Measurements from ENCODE around the gene HMGB2.

The HMGB2 gene

GRCh38 chr4:173371292-173372192, 37.4 kb upstream of the HMGB2 start:
- no peaks in the 10 kb centered on the region for H3K4me1 ChIP-seq (ENCODE audit: control insufficient read depth, low read depth, low read length)
- no peak overlapping the region for H3K23ac ChIP-seq (ENCODE audit: low read length)
- H4K8ac ChIP-seq (ENCODE audit: low read depth, low read length) = no peak overlapping the region
- H3K27me3 ChIP-seq (ENCODE audit: insufficient read depth, low read length, poor library complexity) = no peaks in the 10 kb centered on the region
- no peaks in the 10 kb centered on the region for H3K36me3 ChIP-seq (ENCODE audit: control insufficient read depth, insufficient read depth, low read length)
- H3K79me1 ChIP-seq (ENCODE audit: low read length) = no peaks in the 10 kb centered on the region
- no peaks in the 10 kb centered on the region for H3K79me2 ChIP-seq (ENCODE audit: control insufficient read depth, insufficient read depth, low read length)
- H4K5ac ChIP-seq (ENCODE audit: low read length) = no peak overlapping the region
- H3K4me3 ChIP-seq (ENCODE audit: low read length) = peak overlapping the region; percentile 54
- no peak overlapping the region for H2AK5ac ChIP-seq (ENCODE audit: low read length)
- peak overlapping the region; percentile 76 for H3K27ac ChIP-seq (ENCODE audit: low read depth, low read length)
- no peak overlapping the region for H2BK120ac ChIP-seq (ENCODE audit: low read depth, low read length)
- no peak overlapping the region for H3K18ac ChIP-seq (ENCODE audit: low read length)
- H2BK5ac ChIP-seq (ENCODE audit: low read length) = no peak overlapping the region
- H3K4ac ChIP-seq (ENCODE audit: low read depth, low read length) = no peak overlapping the region
- no peak overlapping the region for H2BK15ac ChIP-seq (replicated peaks; ENCODE audit: low read depth)
- WGBS (ENCODE audit: extremely low coverage, insufficient coverage, low lambda C conversion rate) = no CpG with 5 or more reads among the region's 68 CpGs
- peak overlapping the region; percentile 88 for H3K9ac ChIP-seq (ENCODE audit: low read length)
- peak overlapping the region; percentile 93 for H3K56ac ChIP-seq (ENCODE audit: low read length)
- peak overlapping the region; percentile 84 for H3K4me2 ChIP-seq (ENCODE audit: low read length)
- DNase-seq = peak; percentile 84

GRCh38 chr4:173370477-173371291, 36.5 kb upstream of the HMGB2 start, which contains the start of gene SAP30:
TSS of gene SAP30 (plus strand) at chr4:173370954. CDS start at chr4:173371183, 229 bp downstream.
- Histone ChIP-seq H3K56ac (ENCODE audit: low read length) (peak within 1 kb of the TSS; percentile 93), H3K4ac (ENCODE audit: low read depth, low read length) (no peak within 1 kb of the TSS), H3K4me2 (ENCODE audit: low read length) (peak within 1 kb of the TSS; percentile 84), H3K18ac (ENCODE audit: low read length) (peak within 1 kb of the TSS; percentile 41), H2AK5ac (ENCODE audit: low read length) (no peak within 1 kb of the TSS), H4K8ac (ENCODE audit: low read depth, low read length) (no peak within 1 kb of the TSS), H3K27me3 (ENCODE audit: insufficient read depth, low read length, poor library complexity) (no peaks in the 10 kb centered on the region), H3K4me1 (ENCODE audit: control insufficient read depth, low read depth, low read length) (no peaks in the 10 kb centered on the region), H3K9ac (ENCODE audit: low read length) (peak within 1 kb of the TSS; percentile 88), H3K79me2 (ENCODE audit: control insufficient read depth, insufficient read depth, low read length) (no peaks in the 10 kb centered on the region), H2BK120ac (ENCODE audit: low read depth, low read length) (no peak within 1 kb of the TSS), H2BK5ac (ENCODE audit: low read length) (no peak within 1 kb of the TSS), H4K5ac (ENCODE audit: low read length) (no peak within 1 kb of the TSS), H3K23ac (ENCODE audit: low read length) (no peak within 1 kb of the TSS), H3K36me3 (ENCODE audit: control insufficient read depth, insufficient read depth, low read length) (no peaks in the 10 kb centered on the region), H3K4me3 (ENCODE audit: low read length) (peak within 1 kb of the TSS; percentile 64), H2BK15ac (replicated peaks; ENCODE audit: low read depth) (no peak within 1 kb of the TSS), H3K27ac (ENCODE audit: low read depth, low read length) (peak within 1 kb of the TSS; percentile 76), H3K79me1 (ENCODE audit: low read length) (no peaks in the 10 kb centered on the region)
- DNase-seq = peak; percentile 99
- WGBS (ENCODE audit: extremely low coverage, insufficient coverage, low lambda C conversion rate) = no CpG with 5 or more reads among the region's 72 CpGs

GRCh38 chr4:173370130-173370476, 35.9 kb upstream of the HMGB2 start:
- Histone ChIP-seq H2BK120ac (ENCODE audit: low read depth, low read length) (no peak overlapping the region), H3K18ac (ENCODE audit: low read length) (peak overlapping the region; percentile 41), H3K79me2 (ENCODE audit: control insufficient read depth, insufficient read depth, low read length) (no peaks in the 10 kb centered on the region), H3K4me1 (ENCODE audit: control insufficient read depth, low read depth, low read length) (no peaks in the 10 kb centered on the region), H3K27ac (ENCODE audit: low read depth, low read length) (peak overlapping the region; percentile 38), H2BK5ac (ENCODE audit: low read length) (no peak overlapping the region), H3K79me1 (ENCODE audit: low read length) (no peaks in the 10 kb centered on the region), H3K9ac (ENCODE audit: low read length) (peak overlapping the region; percentile 78), H2BK15ac (replicated peaks; ENCODE audit: low read depth) (no peak overlapping the region), H3K36me3 (ENCODE audit: control insufficient read depth, insufficient read depth, low read length) (no peaks in the 10 kb centered on the region), H3K4me2 (ENCODE audit: low read length) (peak overlapping the region; percentile 73), H2AK5ac (ENCODE audit: low read length) (no peak overlapping the region), H3K27me3 (ENCODE audit: insufficient read depth, low read length, poor library complexity) (no peaks in the 10 kb centered on the region), H3K4me3 (ENCODE audit: low read length) (peak overlapping the region; percentile 64), H3K56ac (ENCODE audit: low read length) (peak overlapping the region; percentile 85), H4K5ac (ENCODE audit: low read length) (no peak overlapping the region), H3K4ac (ENCODE audit: low read depth, low read length) (no peak overlapping the region), H3K23ac (ENCODE audit: low read length) (no peak overlapping the region), H4K8ac (ENCODE audit: low read depth, low read length) (no peak overlapping the region)
- WGBS (ENCODE audit: extremely low coverage, insufficient coverage, low lambda C conversion rate) = no CpG with 5 or more reads among the region's 14 CpGs
- no peak for DNase-seq

GRCh38 chr4:173367946-173368345, 33.8 kb upstream of the HMGB2 start:
- no peak overlapping the region for H3K18ac ChIP-seq (ENCODE audit: low read length)
- H3K23ac ChIP-seq (ENCODE audit: low read length) = no peak overlapping the region
- no peak overlapping the region for H2AK5ac ChIP-seq (ENCODE audit: low read length)
- no peak overlapping the region for H3K56ac ChIP-seq (ENCODE audit: low read length)
- 100% methylated on average over 1 of the region's 4 CpGs for WGBS (ENCODE audit: extremely low coverage, insufficient coverage, low lambda C conversion rate)
- DNase-seq = no peak
- no peak overlapping the region for H2BK5ac ChIP-seq (ENCODE audit: low read length)
- H3K4me1 ChIP-seq (ENCODE audit: control insufficient read depth, low read depth, low read length) = no peaks in the 10 kb centered on the region
- no peak overlapping the region for H2BK120ac ChIP-seq (ENCODE audit: low read depth, low read length)
- no peak overlapping the region for H4K8ac ChIP-seq (ENCODE audit: low read depth, low read length)
- no peaks in the 10 kb centered on the region for H3K27me3 ChIP-seq (ENCODE audit: insufficient read depth, low read length, poor library complexity)
- H2BK15ac ChIP-seq (replicated peaks; ENCODE audit: low read depth) = no peak overlapping the region
- H3K79me2 ChIP-seq (ENCODE audit: control insufficient read depth, insufficient read depth, low read length) = no peaks in the 10 kb centered on the region
- H3K4me3 ChIP-seq (ENCODE audit: low read length) = no peak overlapping the region
- no peak overlapping the region for H3K4ac ChIP-seq (ENCODE audit: low read depth, low read length)
- no peak overlapping the region for H3K4me2 ChIP-seq (ENCODE audit: low read length)
- H3K79me1 ChIP-seq (ENCODE audit: low read length) = no peaks in the 10 kb centered on the region
- H3K36me3 ChIP-seq (ENCODE audit: control insufficient read depth, insufficient read depth, low read length) = no peaks in the 10 kb centered on the region
- no peak overlapping the region for H4K5ac ChIP-seq (ENCODE audit: low read length)
- H3K9ac ChIP-seq (ENCODE audit: low read length) = no peak overlapping the region
- no peak overlapping the region for H3K27ac ChIP-seq (ENCODE audit: low read depth, low read length)

GRCh38 chr4:173367285-173367684, 33.1 kb upstream of the HMGB2 start:
- no peak overlapping the region for H3K9ac ChIP-seq (ENCODE audit: low read length)
- no peak overlapping the region for H2BK15ac ChIP-seq (replicated peaks; ENCODE audit: low read depth)
- H4K8ac ChIP-seq (ENCODE audit: low read depth, low read length) = no peak overlapping the region
- no peak overlapping the region for H3K4me2 ChIP-seq (ENCODE audit: low read length)
- no peaks in the 10 kb centered on the region for H3K4me1 ChIP-seq (ENCODE audit: control insufficient read depth, low read depth, low read length)
- H3K23ac ChIP-seq (ENCODE audit: low read length) = no peak overlapping the region
- no peak overlapping the region for H4K5ac ChIP-seq (ENCODE audit: low read length)
- no peak overlapping the region for H3K27ac ChIP-seq (ENCODE audit: low read depth, low read length)
- no peak overlapping the region for H2BK120ac ChIP-seq (ENCODE audit: low read depth, low read length)
- no peak overlapping the region for H2AK5ac ChIP-seq (ENCODE audit: low read length)
- no peaks in the 10 kb centered on the region for H3K36me3 ChIP-seq (ENCODE audit: control insufficient read depth, insufficient read depth, low read length)
- no peaks in the 10 kb centered on the region for H3K79me1 ChIP-seq (ENCODE audit: low read length)
- no peak for DNase-seq
- no peak overlapping the region for H2BK5ac ChIP-seq (ENCODE audit: low read length)
- no peak overlapping the region for H3K4me3 ChIP-seq (ENCODE audit: low read length)
- H3K27me3 ChIP-seq (ENCODE audit: insufficient read depth, low read length, poor library complexity) = no peaks in the 10 kb centered on the region
- H3K56ac ChIP-seq (ENCODE audit: low read length) = no peak overlapping the region
- no peak overlapping the region for H3K18ac ChIP-seq (ENCODE audit: low read length)
- H3K4ac ChIP-seq (ENCODE audit: low read depth, low read length) = no peak overlapping the region
- H3K79me2 ChIP-seq (ENCODE audit: control insufficient read depth, insufficient read depth, low read length) = no peaks in the 10 kb centered on the region

Measured in mesendoderm (in vitro differentiated cells).